Measurements from ENCODE around the gene PDK2.
A peak's percentile ranks its signal among the peaks of the same experiment; 100 is the strongest.

The PDK2 gene

DNA sequence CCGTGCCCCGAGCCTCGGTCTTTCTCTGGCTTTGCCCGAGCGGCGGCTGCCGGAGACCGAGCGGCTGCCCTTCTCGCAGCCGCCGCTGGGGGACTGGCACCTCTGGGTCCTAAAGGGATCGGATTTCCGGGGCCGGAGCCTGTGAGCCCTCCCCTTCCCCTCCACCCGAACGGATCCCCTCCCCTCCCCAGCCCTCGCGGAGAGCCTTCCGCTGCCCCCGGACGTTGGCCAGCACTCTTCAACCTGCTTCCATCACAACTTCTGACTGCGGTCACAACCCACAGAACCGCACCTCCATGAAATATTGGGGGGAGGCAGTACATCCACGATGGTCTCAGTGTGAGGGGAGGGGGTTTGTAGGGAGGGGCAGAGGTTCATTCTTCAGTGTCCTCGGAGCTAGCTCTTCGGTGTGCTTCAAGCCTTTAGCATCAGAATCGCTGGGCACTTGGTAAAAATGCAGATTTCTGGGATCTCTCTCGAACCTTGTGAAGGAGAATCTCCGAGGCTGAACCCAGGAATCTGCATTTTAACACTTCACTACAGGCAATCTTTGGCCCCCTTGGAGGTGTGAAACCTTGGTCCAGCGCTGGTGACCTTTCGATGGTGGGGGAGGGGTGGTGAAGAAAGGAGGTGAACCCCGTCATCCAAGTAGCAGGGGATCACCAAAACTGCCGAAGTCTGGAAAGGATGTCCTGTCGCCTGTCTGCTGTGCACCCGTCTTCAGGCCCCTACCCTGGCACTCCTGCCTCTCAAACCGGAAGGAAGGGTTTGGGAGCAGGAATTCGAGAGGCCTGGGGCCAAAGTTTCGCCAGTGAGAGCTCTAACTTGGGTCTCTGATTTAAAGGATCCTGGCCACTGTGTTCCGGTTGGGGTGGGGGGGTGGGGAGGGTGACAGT lies 56.1 kb downstream of the PDK2 start:
- DNase-seq (ENCODE audit: low spot score): peak; percentile 95

DNA sequence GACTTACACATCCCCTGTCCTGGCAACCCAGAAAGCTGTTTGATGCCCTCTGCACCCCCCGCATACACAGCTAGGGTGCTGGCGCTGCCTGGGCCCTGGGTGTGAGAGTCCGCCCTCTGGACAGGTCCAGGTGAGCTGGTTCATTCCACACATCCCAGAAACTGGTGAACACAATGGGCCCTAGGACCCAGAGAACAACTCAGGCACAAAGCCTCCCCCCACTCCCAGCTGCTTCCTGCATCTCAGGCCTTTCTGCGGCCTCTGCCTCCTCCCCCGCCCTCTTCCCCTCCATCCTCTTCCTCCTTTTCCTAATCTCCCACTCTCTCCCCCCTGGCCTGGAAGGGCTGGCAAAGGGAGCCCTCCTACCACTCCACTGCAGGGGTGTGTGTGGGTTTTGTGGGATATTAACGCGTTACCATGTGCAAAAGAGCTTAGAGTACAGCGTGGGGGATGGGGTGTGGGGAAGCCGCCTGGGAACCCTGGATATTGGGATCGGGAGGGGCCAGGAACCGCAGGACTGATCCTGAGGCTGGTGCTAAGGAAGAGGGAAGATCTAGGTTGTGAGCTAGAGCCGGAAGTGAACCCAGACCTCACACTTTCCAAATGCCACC lies 56.9 kb downstream of the PDK2 start:
- peak; percentile 94 for DNase-seq (ENCODE audit: low spot score)

DNA sequence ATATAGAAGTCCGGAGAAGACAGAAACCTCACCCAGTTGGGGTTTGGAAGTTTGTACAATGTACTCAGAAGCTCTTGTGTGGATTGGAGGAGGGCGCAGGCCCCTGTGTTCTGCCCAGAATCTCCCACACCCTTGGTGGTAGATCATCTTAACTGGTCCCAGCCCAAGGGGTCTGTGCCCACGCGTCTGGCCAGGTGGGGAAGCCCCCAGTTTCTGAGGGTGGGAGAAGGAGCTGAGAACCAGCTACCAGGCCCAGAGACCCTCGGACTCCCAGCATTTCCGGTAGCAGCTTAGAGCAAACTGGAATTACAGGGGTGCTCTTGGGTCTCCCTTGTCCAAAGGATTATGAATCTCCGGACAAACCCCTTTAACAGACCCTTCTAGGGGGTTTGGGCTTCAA lies 57.6 kb downstream of the PDK2 start:
- DNase-seq (ENCODE audit: low spot score): no peak

DNA sequence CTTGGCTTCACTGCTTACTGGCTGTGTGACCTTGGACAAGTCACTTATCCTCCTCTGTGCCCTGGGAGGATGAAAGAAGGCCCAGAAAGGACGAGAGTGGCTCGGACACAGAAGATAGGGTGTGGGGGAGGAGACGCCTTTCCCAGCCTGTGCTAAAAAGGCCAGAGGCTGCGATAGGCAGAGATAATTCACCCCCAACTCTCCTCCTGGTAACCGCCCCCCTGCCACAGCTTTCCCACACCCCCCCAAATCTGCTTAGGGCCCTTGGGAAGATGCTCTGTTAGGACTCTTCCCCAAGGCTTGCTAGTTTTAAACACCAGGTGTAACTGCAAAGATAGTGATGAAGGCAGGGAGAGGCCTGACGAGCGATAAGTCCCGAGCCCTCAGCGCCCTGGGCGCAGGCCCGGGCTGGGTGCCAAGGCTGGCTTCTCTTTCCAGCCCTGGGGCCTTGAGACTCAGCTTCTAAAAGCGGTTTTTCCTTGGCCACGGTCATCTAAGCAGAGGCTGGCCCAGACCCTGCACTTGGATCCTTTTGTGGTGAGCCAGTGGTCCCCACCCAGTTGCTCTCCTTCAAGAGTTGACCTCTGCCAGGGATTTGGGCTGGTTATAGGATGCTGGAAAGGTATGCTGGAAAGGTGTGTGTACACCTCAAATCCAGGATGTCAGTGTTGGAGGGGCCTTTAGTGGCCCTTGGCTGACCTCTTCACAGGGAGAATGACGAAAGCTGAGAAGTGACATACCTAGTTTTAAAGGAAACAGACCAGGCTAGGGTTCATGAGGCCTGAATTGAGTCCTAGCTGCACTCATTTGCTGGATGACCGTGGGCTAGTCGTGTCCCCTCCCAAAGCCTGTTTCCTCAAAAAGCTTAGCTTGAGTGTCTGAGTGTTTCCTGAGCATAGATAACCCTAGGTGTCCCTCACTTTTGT lies 58.8 kb downstream of the PDK2 start:
- DNase-seq (ENCODE audit: low spot score): no peak

DNA sequence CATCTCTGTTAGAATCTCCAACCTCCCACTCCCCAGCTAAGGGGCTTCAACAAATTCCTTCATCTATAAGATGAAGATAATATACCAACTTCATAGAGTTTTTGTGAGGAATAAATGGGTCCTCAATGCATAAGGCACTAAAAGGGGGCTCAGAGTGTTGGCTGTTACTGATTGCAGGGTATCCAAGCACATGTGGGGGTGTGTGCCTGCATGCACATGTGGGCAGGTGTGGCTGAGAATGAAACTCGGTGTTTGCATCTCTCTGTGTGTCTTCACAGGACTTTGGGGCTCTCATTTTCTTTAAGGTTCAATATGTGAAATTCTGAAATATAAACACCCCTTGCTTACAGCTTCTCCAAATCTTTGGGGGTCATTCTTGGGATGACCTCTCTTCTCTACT lies 59.5 kb downstream of the PDK2 start:
- no peak for DNase-seq (ENCODE audit: low spot score)

DNA sequence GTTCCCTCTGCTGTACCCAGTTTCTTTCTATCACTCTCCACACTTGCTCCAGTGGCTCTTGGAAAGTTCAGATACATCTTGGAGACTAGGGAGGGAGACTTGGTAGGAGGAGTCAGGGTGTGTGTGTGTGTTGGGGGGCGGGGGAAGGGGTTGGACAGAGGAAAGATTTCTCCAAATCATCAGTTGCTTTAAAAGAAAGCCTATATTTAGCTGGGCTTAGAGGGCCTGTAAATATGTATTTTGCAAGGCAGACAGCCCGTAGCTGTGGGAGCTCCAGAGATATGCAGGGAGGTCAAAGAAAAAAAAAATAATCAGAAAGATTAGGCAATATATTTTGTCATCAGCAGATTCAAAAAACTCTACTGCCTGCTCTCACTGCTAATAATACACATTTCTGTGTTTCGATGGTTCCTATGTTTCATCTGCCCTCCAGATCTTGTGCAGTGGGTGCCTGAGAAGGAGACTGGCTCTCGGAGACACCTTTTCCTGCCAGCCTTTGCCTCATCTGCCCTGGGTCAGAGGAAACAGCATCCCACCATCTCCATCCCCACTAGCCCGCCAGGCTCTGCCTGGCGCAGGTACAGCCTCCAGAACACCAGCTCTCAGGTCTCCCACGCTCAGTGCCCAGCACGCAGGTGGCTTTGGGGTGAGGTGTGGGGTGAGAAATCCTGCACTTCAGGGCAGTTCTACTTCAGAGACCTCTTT lies 60.1 kb downstream of the PDK2 start:
- DNase-seq (ENCODE audit: low spot score): peak; percentile 78

DNA sequence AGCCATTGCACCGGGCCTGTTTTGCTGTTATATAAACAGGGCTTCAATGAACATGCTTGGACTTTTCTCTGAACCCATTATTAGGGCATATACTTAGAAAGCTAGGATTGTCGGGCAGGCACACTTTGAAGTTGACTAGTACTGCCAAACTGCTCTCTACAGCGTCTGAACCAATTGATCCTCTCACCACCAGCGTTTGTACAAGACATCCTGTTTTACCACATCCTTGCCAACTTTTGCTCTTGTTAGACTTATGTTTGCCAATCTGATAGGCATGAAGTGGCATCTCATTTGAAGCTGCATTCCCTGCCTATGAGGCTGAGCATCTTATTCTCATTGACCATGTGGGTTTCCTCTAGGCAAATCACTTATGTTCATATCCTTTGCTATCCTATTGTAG lies 62.7 kb downstream of the PDK2 start:
- DNase-seq (ENCODE audit: low spot score): no peak

DNA sequence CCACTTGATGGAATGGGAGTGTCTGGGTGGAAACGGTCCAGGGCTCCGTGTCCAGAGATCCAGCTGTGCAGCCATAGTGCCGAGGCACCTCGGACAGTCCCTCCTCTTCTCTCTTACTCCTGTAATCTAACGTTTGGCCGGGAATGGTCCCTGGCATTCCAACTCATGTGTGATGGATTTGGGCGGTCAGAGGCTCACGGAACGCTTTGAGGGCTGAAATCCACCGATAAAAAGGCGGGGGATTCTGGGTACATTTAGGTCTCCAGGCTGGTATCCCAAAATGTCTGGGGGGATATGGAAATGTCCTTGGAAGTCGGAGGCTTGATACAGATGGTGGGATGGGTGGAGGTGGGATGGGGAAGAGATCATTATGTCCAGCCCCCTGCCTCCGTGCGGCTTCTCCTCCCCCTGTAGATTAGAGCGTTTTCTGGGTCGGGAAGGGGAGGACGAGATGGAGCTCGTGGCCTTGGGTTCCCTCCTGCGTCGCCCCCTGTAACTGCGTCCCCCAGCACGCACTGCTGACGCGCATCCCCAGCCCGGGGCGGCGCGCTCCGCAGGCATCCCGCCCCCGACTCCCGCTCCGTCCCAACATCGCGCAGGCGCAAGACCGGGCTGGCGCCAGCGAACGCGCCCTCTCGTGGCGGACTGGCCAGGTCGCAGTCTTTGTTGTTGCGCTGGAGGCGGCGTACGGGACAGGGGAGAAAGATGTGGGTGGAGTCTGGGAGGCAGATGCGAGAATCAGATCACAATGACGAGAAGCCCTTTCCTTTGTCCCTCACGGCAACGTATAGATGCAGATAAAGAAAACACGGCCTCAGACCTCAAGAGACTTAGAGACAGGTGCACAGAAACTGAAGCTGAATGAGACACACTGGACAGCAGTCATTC lies 66.1 kb downstream of the PDK2 start:
- peak; percentile 100 for DNase-seq (ENCODE audit: low spot score)

Data from hepatic stellate cell (primary cell).